K562 (cell line): Measurements from ENCODE around the gene COL21A1.

ENCODE experiments used
- CEBPG ChIP-seq, 3 experiments: fragments of 200-800 bp in 1 of 3; sonication (Bioruptor generic) in 1 of 3; sonication (generic) in 1 of 3; formaldehyde crosslinking in 1 of 3; IDR thresholded peaks in 2 of 3; conservative IDR thresholded peaks in 1 of 3; 2 replicates each; pipeline versions ENCODE4 v1.6.1 to v1.8.0; 2016 to 2022; ENCODE audit warnings: missing compliant biosample characterization in 2 of 3, missing genetic modification characterization in 2 of 3, mild to moderate bottlenecking in 1 of 3, missing genetic modification reagents in 1 of 3
- ELF1 ChIP-seq: fragments of 200-800 bp; sonication (Bioruptor generic); IDR thresholded peaks from 2 replicates; pipeline ENCODE4 v1.6.1; 2016; ENCODE audit warnings: missing genetic modification characterization, missing compliant biosample characterization
- EP300 ChIP-seq: IDR thresholded peaks from 2 replicates; pipeline ENCODE4 v1.6.1; 2012; ENCODE audit warnings: low read length, improper control_type of control experiment
- HDAC8 ChIP-seq: fragments of 450-650 bp; IDR thresholded peaks from 2 replicates; pipeline ENCODE4 v1.6.1; 2016; ENCODE audit warnings: mild to moderate bottlenecking, missing genetic modification characterization, moderate library complexity, missing compliant biosample characterization
- HNRNPK ChIP-seq: fragments of 200-400 bp; formaldehyde crosslinking; IDR thresholded peaks from one replicate; pipeline ENCODE4 v1.6.1; 2018; ENCODE audit warnings: mild to moderate bottlenecking, low read depth, low read length; ENCODE audit not compliant: poor library complexity, severe bottlenecking
- KAT2B ChIP-seq: IDR thresholded peaks from one replicate; pipeline ENCODE4 v1.6.1; 2012; ENCODE audit warnings: low read depth, mild to moderate bottlenecking, control low read depth, inconsistent platforms, low read length, moderate library complexity
- MTA1 ChIP-seq: fragments of 450-650 bp; IDR thresholded peaks from 2 replicates; pipeline ENCODE4 v1.6.1; 2017; ENCODE audit warnings: borderline replicate concordance
- NFYB ChIP-seq: IDR thresholded peaks from 2 replicates; pipeline ENCODE4 v1.6.1; 2011; ENCODE audit warnings: mild to moderate bottlenecking, moderate library complexity; ENCODE audit not compliant: insufficient read length; ENCODE audit errors: extremely low read depth
- POLR2A ChIP-seq: fragments of 450-650 bp; conservative IDR thresholded peaks from 2 replicates; pipeline ENCODE4 v1.6.1; 2016
- POLR2AphosphoS5 ChIP-seq: IDR thresholded peaks from 2 replicates; pipeline ENCODE4 v1.6.1; 2011; ENCODE audit warnings: mild to moderate bottlenecking, low read depth, low read length, moderate library complexity; ENCODE audit not compliant: control insufficient read depth, insufficient read depth
- ZBTB17 ChIP-seq: fragments of 450-650 bp; formaldehyde crosslinking; IDR thresholded peaks from 2 replicates; pipeline ENCODE4 v1.4.0; 2020; ENCODE audit warnings: mild to moderate bottlenecking
- ZFX ChIP-seq: sonication (generic); formaldehyde crosslinking; IDR thresholded peaks from 2 replicates; pipeline ENCODE4 v1.8.0; 2022; ENCODE audit warnings: mild to moderate bottlenecking, missing genetic modification reagents, moderate library complexity
- ZKSCAN1 ChIP-seq: fragments of 150-350 bp; IDR thresholded peaks from 2 replicates; pipeline ENCODE4 v1.6.1; 2016; ENCODE audit warnings: low read depth, low read length
- TF ChIP-seq, protein P1 (sequence below), 3 experiments: IDR thresholded peaks in 2 of 3; conservative IDR thresholded peaks in 1 of 3; 2 replicates each; pipeline ENCODE4 v1.5.1; 2011 to 2012; ENCODE audit warnings: low read length in 3 of 3, mild to moderate bottlenecking in 3 of 3, control low read depth in 2 of 3, improper control_type of control experiment in 1 of 3, inconsistent platforms in 1 of 3, low read depth in 1 of 3, mixed read lengths in 1 of 3, moderate library complexity in 1 of 3; ENCODE audit not compliant: insufficient read depth in 2 of 3

DNA sequence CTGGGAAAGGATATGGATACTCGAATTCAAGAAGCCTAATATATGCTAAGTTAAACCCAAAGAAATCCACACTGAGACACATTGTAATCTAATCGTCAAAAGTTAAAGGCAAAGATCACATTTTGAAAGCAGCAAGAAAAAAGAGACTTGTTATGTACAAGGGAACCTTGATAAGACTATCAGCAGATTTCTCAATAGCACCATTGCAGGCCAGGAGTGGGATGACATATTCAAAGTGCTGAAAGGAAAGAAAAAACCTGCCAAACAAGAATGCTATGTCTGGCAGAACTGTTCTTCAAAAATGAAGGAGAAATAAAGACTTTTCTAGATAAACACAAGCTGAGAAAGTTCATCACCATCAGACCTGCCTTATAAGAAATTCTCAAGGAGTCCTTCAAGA, 75.2 kb downstream of the COL21A1 start:
- no peak for TF ChIP-seq CEBPG (CRISPR knock-in tag; IDR thresholded peaks at IDR 0.05)
- TF ChIP-seq CEBPG (tag; conservative IDR thresholded peaks at IDR 0.05 in 1 of 2, IDR thresholded peaks at IDR 0.05 in 1 of 2): no peak
- TF ChIP-seq HDAC8: no peak
- TF ChIP-seq ZKSCAN1: no peak
- TF ChIP-seq KAT2B: no peak
- TF ChIP-seq ELF1 (tag): no peak
- TF ChIP-seq, protein P1, sequence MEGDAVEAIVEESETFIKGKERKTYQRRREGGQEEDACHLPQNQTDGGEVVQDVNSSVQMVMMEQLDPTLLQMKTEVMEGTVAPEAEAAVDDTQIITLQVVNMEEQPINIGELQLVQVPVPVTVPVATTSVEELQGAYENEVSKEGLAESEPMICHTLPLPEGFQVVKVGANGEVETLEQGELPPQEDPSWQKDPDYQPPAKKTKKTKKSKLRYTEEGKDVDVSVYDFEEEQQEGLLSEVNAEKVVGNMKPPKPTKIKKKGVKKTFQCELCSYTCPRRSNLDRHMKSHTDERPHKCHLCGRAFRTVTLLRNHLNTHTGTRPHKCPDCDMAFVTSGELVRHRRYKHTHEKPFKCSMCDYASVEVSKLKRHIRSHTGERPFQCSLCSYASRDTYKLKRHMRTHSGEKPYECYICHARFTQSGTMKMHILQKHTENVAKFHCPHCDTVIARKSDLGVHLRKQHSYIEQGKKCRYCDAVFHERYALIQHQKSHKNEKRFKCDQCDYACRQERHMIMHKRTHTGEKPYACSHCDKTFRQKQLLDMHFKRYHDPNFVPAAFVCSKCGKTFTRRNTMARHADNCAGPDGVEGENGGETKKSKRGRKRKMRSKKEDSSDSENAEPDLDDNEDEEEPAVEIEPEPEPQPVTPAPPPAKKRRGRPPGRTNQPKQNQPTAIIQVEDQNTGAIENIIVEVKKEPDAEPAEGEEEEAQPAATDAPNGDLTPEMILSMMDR (IDR thresholded peaks at IDR 0.05 in 2 of 3, conservative IDR thresholded peaks at IDR 0.05 in 1 of 3; ENCODE audit: insufficient read depth in 2 of 3, low read depth in 1 of 3, low read length in 3 of 3): no peak
- TF ChIP-seq ZFX (CRISPR knock-in tag): no peak
- no peak for TF ChIP-seq POLR2AphosphoS5
- TF ChIP-seq ZBTB17 (CRISPR knock-in tag): no peak
- TF ChIP-seq MTA1: no peak
- no peak for TF ChIP-seq NFYB
- no peak for TF ChIP-seq POLR2A
- TF ChIP-seq EP300: no peak
- no peak for TF ChIP-seq HNRNPK
